ENCODE results near the gene SMARCAL1. TPM values are rescaled to one million over a fixed set of nuclear protein-coding genes. Genes with fewer than 3 reads are reported as not detected.

SMARCAL1 gene
- total RNA-seq, 1 donor from 2014 or later: 20.1 TPM

DNA sequence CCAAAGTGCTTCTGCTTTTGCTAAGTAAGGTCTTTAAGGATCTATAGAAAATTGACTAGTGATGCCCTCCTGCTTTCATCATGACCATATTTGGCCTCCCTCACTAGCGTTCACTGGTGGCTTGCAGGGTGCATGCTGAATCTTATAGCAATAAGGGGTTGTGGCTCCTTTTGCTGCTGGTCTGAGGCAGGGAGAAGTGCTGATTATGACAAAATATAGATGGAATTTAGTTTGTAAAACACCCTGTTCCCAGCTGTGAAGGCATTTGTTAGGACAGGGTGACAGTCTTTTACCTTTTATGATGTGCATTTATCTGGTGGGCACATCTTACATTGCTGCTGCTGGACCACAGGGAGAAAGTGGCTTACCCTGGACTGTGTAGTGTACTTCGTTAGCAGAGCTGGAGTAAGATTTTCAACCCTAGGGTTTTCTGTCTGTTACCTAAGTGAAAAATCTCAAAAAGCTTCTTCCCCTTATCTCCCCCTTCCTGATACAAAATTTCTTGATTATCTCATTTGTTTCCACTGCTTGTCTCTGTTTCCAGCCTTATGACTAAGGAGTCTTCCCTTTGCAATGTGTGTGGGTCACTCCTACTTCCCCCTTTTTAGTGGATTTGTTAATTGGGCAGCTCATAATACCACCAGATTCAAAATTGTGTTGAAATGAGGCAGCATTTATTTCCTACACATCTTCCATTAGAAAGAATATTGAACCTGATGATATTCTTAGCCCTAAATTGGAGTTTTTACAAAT is 65.2 kb downstream of the SMARCAL1 start:
- DNase-seq (ENCODE audit: low spot score): no peak

DNA sequence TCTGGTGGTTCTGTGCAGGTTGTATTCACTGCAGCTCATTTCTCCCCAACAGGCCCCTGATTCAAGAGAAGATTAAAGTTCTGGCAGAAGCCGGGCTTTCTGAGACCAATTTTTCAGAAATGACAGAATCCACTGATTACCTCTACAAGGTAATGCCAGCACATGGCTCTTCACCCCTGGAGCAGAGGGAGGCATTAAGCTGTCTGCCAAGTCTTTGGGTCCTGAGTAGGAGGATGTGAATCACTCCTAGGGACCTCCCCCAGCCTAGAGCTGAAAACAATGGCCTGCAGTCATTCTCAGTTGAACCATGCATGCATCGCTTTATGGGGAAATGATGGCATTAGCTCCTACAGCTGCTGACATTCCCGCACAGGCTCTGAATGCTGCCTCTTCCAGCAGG is 65.9 kb downstream of the SMARCAL1 start:
- DNase-seq (ENCODE audit: low spot score): no peak

DNA sequence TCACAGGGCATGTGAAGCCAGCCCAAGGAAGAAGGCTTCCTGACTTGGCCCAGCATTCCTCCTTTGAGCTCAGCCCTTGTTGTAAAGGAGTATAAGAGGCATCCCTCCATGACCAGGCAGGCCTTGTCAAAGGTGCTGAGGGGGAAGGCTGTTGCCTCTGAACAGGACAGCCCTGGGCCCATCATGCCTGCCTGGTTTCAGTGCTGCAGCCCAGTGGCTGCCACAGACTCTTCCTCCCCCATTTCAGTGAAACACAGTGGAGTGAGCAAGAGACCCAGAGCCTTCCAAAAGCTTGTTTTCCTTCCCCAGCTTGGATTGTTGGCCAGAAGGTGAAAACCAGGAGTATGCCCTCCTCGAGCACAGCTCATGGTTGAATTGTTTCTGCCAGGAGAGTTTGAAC is 66.5 kb downstream of the SMARCAL1 start:
- no peak for DNase-seq (ENCODE audit: low spot score)

DNA sequence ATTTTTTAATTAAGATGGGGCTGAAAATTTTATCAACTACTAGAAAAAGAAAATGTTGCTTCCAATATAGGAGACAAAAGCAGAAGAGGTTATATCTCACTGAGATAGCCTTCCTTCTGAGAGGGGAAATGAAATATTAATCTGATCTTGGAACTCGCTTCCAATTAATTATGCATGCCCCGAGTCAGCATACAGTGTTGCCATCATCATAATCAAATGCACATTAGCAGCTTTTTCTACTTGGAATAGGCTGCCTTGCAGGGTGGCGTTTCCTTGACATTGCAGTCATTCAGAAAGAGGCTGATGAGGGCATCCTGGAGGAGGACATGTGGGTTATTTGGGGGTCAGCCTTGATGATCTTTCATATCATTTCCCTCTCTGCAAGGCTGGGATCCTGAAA is 67.9 kb downstream of the SMARCAL1 start:
- DNase-seq (ENCODE audit: low spot score): no peak

DNA sequence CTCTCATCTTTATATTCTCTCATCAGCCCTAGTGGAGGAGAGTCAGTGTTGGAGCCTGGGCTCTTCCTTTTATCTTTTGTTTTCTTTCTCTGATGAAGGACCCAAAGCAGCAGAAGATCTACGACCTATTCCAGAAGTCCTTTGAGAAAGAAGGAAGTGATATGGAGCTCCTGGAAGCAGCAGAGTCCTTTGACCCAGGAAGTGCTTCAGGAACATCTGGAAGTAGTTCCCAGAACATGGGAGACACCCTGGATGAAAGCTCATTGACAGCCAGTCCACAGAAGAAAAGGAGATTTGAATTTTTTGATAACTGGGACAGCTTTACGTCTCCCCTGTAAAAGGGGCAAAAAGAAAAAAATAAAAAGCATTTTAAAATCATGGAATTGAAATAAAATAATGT is 70.4 kb downstream of the SMARCAL1 start:
- no peak for DNase-seq (ENCODE audit: low spot score)

DNA sequence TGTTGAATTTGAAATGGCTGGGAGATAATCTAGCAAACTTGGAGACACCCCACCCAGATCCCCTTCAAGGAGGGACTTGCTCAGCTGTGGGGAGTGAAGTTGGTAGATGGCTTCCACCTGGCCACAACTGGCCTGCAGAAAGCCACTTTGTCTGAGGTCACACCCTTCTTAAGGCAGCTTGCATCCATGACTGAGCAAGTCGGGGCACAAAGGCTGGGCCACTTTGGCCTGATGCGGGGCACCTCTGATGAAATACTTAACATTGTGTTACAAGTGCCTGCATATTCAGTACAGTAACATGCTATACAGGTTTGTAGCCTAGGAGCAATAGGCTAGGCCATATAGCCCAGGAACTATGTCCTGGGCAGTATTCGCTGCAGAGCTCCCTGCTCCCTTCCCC is 73.0 kb downstream of the SMARCAL1 start:
- no peak for DNase-seq (ENCODE audit: low spot score)

DNA sequence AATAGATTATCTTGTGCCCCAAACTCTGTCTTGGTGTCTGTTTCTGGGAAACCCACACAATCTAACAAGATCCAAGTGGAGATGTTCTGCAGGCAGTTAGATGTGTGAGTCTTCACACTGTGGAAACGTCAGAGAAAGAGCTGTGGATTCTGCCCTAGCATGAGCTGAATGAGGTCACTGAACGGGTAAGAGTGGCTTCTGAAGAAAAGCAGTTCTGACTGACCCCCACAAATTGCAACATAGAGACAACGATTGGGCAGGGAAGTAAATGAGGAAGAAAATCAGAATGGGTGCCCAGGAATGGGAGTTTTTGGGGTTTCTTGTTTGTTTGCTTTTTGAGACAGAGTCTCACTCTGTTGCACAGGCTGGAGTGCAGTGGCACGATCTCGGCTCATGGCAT is 73.5 kb downstream of the SMARCAL1 start:
- no peak for DNase-seq (ENCODE audit: low spot score)

DNA sequence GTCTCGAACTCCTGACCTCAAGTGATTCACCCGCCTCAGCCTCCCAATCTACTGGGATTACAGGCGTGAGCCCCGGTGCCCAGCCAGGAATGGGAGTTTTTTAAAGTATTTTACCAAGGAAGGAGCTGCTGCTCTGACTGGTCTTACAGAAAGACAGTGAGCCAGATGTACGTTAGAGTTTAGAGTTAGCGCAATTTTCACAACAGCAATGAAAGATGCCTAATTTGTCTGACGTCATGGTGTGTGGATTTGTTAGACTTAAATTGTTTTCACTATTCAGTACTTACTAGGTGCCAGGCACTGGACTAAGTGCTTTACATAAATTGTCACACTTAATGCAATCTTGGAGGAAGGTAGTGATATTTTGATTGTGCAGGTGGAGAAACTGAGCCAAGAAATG is 74.0 kb downstream of the SMARCAL1 start:
- DNase-seq (ENCODE audit: low spot score): no peak

DNA sequence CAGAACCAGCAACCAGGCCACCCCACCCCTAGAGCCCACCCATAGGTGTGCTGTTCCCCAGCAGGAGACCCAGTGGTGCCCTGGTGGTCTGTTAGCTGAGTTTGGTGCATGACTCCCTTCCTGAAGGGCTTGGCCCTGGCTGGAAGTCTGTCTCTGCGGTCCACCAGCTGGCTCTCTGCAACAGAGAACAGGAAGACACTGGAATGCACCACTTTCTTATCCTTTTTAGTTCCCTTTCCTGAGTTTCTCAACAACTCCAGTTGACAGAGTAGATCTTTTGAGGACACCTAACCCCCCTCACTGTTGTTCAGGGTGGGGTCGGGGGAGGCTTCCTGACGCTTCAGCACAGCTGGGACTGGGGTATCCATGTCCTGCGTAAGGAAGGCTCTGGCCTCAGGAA is 74.4 kb downstream of the SMARCAL1 start:
- DNase-seq (ENCODE audit: low spot score): no peak

DNA sequence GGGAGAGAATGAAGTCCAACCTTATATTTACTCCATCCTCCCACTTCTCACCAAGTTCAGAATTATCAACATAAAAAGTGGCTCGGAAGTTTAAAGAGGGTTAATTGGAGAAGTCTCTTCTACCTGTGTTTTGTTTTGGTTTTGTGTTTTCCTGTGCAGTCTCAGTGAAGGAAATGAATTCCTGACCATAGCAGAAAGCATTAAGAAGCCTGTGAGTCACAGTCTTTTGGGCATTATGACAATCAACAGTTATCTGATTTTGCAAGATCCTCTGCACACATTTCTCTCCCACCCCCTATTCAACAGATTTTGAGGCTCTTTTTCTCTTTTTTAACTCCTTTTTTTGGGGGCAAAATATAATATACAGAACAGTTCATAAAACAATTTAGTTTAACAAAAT is 77.8 kb downstream of the SMARCAL1 start:
- no peak for DNase-seq (ENCODE audit: low spot score)

DNA sequence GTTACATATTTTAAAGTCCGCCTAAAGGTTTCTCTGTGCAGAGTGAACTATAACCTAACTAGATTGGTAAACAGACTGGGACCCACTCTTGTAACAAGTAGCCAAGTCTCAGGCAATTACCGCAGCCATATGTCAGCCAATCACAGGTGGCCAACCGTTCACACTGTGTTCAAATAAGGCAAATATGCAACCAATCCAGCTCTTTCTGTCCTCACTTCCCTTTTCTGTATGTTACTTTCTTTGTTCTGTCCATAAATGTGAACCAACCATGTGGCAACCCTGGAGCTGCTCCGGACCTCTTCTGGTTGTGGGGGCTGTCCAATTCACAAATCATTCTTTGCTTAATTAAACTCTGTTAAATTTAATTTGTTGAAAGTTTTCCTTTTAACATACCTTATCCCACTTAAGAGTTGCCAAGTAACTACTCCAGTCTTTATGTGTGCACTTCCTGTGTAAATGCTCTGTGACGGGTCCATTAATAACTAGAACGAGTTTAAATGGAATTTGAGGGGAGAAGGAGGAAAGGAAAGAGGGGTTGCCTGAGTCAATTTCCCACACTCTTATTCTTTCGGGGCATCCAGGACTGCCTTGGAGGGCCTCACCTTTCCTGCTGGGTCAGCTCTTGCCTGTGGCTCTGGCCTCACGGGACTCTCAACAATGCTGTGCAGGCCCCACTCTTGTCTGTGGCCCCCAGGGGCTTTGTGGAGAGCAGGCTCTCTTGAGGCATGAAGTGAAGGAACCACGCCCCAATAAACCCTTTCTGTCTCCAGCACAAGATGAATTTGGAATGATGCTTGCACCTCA is 79.7 kb downstream of the SMARCAL1 start:
- no peak for DNase-seq (ENCODE audit: low spot score)

DNA sequence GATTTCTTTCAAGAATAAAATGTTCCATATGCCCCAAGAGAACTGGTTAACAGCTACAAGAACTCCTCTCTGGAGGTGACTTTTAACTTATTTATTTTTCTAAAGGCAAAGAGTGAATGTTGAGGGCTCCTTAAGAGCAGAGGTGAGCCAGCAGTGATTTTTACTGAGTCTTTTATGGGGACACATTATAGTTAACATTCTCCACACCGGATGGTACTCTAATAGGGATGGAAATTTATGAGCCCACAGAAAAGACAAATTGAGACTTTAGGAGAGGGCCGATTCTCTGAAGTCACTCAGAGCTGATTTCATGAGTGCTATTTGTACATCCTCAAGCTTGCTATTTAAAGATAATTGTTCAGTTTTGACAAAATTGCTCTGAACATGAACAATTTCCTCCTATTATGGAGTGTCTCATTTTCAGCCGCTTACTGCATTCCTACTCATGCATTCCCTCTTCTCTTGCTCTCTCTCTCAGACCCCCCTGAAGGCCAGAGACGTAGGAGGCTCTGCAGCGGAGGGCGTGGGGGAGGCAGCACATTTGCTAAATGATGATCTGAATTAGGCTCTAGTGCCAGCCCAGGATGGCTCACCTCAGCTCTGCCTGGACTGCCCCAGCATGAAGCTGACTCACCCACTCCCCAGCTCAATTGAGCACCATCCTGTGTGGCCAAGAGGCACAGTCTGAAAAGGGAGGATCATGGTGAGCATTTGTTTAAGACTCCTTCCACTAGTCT is 80.5 kb downstream of the SMARCAL1 start:
- no peak for DNase-seq (ENCODE audit: low spot score)

DNA sequence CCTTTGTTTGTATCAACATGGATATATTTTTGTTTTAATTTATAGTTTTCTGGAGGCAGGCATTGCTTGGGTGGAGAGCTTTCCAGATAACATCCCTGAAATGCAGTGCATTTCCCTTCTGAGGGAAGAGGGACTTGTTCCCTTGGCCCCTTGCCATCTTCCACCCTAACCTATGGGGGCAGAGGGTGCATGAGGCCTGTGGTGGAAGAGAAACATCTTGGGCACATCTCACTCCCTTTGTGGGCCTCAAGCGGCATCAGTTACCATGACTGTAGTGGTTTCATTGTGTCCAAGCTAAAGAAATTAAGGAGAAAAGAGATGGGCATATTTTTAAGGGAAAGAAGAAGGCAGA is 81.0 kb downstream of the SMARCAL1 start:
- DNase-seq (ENCODE audit: low spot score): no peak

DNA sequence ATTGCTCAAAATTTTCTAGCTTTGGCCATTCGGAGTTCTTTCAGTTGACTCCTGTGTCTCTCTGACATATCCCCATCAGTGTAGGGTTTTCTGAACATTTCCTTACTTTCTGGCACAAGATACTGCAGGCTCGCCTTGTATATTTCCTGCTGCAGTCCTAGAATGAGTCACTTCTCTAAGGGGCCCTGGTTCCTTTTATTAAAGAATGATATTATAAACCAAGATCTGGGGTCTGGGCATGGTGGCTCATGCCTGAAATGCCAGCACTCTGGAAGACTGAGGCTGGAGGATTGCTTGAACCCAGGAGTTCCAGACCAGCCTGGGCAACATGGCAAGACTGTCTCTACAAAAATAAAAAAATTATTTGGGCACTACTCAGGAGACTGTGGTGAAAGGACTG is 83.4 kb downstream of the SMARCAL1 start:
- DNase-seq (ENCODE audit: low spot score): no peak

DNA sequence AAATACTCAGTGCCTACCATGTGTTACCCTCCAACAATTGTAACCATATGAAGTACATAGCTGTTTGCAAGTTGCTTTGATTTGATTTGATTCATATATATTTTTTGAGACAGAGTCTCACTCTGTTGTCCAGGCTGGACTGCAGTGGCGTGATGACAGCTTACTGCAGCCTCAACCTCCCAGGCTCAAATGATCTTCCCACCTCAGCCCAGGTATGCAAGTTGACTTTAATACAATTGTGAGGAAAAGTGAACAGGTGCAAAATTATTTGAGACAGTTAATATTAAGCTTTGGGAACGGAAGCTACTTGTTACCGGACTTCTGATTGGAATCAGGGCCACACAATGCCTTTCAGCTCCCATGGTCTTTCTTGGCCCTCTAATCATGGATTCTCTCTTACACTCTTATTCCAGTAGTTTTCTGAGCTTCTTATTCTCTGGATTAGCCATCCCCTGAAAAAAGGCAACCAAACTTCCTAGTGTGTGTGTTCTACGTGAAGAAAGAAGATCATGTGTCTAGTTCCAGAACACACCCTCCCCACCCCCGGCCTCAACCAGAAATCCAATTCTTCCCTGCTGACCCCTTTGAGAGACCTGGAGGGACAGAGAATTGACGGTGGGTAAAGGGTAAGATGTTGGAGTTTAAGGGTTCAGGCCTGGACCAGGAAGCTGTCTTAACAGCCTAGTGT is 85.2 kb downstream of the SMARCAL1 start:
- no peak for DNase-seq (ENCODE audit: low spot score)

DNA sequence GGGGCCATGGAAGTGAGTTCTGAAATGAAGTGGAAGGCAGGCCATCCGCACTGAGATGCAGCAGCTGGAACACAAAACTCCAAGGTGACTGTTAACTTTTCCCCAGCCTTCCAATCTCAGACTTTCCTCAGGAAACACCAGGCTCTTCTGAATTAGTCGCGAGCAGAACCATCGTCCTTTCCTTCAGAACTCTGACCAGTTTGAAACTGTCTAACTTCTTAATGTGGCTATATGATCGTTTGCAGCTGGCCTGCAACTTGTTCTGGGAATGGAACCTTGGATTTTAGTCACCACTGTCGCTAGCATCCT is 85.7 kb downstream of the SMARCAL1 start:
- no peak for DNase-seq (ENCODE audit: low spot score)

DNA sequence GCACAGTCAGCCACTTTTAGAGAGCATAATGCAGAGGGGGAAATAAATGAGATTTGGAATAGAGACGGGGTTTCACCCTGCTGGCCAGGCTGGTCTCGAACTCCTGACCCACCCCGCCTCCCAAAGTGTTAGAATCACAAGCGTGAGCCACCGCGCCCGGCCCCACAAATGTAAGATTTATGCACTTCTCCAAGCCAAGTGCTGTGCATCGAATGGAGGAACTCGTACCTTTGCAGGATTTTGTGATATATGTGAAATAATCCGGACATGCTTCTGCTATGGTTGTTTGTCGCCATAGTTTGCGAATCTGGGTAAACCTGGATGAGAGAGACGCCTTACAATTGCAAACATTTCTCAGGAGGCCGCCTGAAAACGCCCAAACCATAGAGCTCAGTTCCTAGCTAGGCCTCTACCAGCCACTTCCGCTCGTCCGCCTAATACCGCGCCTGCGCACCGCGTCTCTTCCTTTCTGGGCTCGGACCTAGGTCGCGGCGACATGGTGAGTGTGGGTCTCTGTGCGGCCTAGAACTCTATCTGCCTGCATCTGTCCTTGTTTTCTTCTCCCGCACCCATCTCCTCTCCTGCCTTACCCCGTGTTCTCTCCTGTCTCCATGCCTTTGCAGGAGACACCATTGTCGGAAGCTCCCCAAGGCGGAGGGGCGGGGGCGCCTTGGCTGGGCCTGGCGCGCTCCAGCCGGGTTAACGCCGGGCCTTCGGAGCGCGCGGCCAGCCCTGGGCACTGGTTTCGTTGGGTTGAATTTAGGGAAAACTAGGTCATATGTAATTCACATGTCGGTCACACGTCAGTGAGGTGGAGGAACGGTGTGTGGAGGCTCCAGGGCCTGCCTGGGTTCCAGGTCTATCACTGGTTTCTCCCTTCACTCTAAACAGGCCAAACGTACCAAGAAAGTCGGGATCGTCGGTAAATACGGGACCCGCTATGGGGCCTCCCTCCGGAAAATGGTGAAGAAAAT is 86.4 kb downstream of the SMARCAL1 start, which contains the start of gene RPL37A:
TSS of gene RPL37A (plus strand) at position 466 of the 974 bp plus-strand sequence. CDS start at position 497, 31 bp downstream.
- peak; percentile 95 for DNase-seq (ENCODE audit: low spot score)

DNA sequence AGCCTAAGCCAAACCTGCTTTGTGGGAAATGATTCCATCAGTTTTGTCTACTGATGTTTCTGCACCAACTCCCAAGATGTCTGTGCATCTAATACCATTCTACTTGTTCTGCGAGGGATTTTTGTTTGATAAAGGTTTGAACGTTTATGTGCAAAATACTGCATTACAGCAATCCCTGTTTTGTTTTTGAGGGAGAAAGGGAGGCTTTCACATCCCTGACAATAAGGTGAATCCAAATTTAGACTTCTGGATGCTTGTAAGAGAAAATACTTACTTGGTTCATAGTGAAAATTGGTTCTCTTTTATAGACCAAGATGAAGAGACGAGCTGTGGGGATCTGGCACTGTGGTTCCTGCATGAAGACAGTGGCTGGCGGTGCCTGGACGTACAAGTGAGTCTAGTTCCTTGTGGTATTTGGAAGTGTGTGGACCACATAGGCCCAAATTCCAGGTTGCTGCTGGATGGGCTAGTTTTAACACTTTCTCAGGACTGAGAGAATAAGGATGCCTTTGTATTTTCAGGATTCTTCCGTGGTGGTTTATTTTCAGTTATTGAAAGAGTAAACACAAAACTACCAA is 87.4 kb downstream of the SMARCAL1 start:
- DNase-seq (ENCODE audit: low spot score): no peak

DNA sequence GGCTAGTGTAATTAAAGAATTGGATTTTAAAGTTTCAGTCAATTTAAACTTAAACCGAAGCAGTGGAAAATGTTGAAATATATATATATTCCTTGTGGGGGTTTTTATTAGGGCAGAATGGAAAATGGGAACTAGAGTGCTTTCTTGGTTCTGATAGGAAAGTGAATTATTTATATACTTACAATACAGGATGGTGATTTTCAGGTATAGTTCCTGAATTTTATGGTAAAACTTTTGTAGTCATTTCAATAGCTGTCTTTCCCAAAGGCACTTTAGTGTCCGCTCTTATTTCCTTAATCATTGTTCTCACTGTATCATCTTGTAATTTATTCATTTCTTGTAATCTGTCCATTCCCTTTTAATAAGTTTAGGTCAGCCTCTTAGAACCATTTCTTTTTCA is 88.3 kb downstream of the SMARCAL1 start:
- no peak for DNase-seq (ENCODE audit: low spot score)

DNA sequence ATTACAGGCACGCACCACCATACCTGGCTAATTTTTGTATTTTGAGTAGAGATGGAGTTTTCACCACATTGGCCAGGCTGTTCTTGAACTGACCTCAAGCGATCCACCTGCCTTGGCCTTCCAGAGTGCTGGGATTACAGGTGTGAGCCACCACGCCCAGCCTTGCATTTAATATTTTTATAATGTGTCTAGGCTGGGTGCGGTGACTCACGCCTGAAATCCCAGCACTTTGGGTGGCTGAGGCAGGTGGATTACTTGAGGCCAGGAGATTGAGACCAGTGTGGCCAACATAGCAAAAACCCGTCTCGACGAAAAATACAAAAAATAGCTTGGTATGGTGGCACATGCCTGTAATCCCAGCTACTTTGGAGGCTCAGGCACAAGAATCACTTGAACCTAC is 89.6 kb downstream of the SMARCAL1 start:
- no peak for DNase-seq (ENCODE audit: low spot score)
